IMR-90 (cell line): ENCODE measurements around the gene OSBPL2. TPM values are rescaled to one million over a fixed set of nuclear protein-coding genes. Genes with fewer than 3 reads are reported as not detected.

Experiments used
- ATAC-seq: fragments of 200-7000 bp; cut with Tn5 transposase; 2 replicates; pipeline ENCODE4 v1.9.1; 2020; ENCODE audit warnings: low read depth, mild to moderate bottlenecking, moderate library complexity
- BruUV-seq: library from RNA; stranded (reverse); fragments of 400-500 nt; replicated peaks from 2 replicates; lab custom pipeline; 2021; lab: Mats Ljungman, UMichigan
- CTCF ChIA-PET: fragments of 300-600 bp; formaldehyde crosslinking; extraction: SDS; loops from one replicate; lab custom pipeline; 2021; ENCODE audit warnings: antibody characterized with exemption; lab: Yijun Ruan, JAX
- POLR2A ChIA-PET: fragments of 300-600 bp; sonication (Branson Sonifier 250); formaldehyde crosslinking; loops from one replicate; lab custom pipeline; 2022; ENCODE audit warnings: antibody characterized with exemption; ENCODE audit not compliant: unreplicated experiment; lab: Charles Lee
- DNase-seq: peaks from one replicate; pipeline ENCODE4 v3.0.0; 2013
- H2AFZ ChIP-seq: replicated peaks from 2 replicates; pipeline ENCODE3; 2013; ENCODE audit warnings: low read length, mild to moderate bottlenecking; ENCODE audit not compliant: poor library complexity
- H2AK5ac ChIP-seq: 2 replicates; pipeline ENCODE4 v1.6.1; 2013; ENCODE audit warnings: low read depth, low read length, inconsistent platforms
- H2AK9ac ChIP-seq: replicated peaks from 2 replicates; pipeline ENCODE3; 2013; ENCODE audit warnings: mild to moderate bottlenecking, low read depth, low read length, moderate library complexity; ENCODE audit not compliant: poor library complexity
- H2BK120ac ChIP-seq: 2 replicates; pipeline ENCODE4 v1.6.1; 2013; ENCODE audit warnings: low read depth, low read length, inconsistent platforms
- H2BK15ac ChIP-seq: 3 replicates; pipeline ENCODE4 v1.6.1; 2013; ENCODE audit warnings: low read depth, low read length, inconsistent platforms
- H2BK20ac ChIP-seq: 2 replicates; pipeline ENCODE4 v1.6.1; 2013; ENCODE audit warnings: low read depth, mild to moderate bottlenecking, inconsistent platforms, low read length, moderate library complexity
- H2BK5ac ChIP-seq: 2 replicates; pipeline ENCODE4 v1.6.1; 2013; ENCODE audit warnings: mild to moderate bottlenecking, low read depth, low read length, inconsistent platforms; ENCODE audit not compliant: poor library complexity, severe bottlenecking
- H3K14ac ChIP-seq: replicated peaks from 2 replicates; pipeline ENCODE4 v1.6.1; 2013; ENCODE audit warnings: low read depth, low read length, inconsistent platforms
- H3K18ac ChIP-seq: 2 replicates; pipeline ENCODE4 v1.6.1; 2013; ENCODE audit warnings: low read depth, low read length, control low read depth
- H3K23ac ChIP-seq: 2 replicates; pipeline ENCODE4 v1.6.1; 2013; ENCODE audit warnings: low read depth, low read length, inconsistent platforms
- H3K27ac ChIP-seq: 2 replicates; pipeline ENCODE4 v1.5.1; 2013; ENCODE audit warnings: mild to moderate bottlenecking, control low read depth, low read length; ENCODE audit not compliant: insufficient read depth
- H3K27me3 ChIP-seq: 2 replicates; pipeline ENCODE4 v1.6.1; 2013; ENCODE audit warnings: low read length; ENCODE audit not compliant: control insufficient read depth, insufficient read depth
- H3K36me3 ChIP-seq: 2 replicates; pipeline ENCODE4 v1.6.1; 2013; ENCODE audit warnings: low read length, mixed read lengths; ENCODE audit not compliant: control insufficient read depth, insufficient read depth
- H3K4ac ChIP-seq: 2 replicates; pipeline ENCODE4 v1.6.1; 2013; ENCODE audit warnings: low read depth, low read length, inconsistent platforms
- H3K4me1 ChIP-seq: 2 replicates; pipeline ENCODE4 v1.6.1; 2013; ENCODE audit warnings: low read length, mixed read lengths; ENCODE audit not compliant: control insufficient read depth, insufficient read depth
- H3K4me2 ChIP-seq: 2 replicates; pipeline ENCODE4 v1.6.1; 2013; ENCODE audit warnings: low read depth, mild to moderate bottlenecking, control low read depth, low read length, moderate library complexity
- H3K4me3 ChIP-seq: 2 replicates; pipeline ENCODE4 v1.5.1; 2013; ENCODE audit warnings: low read depth, mild to moderate bottlenecking, control low read depth, low read length, moderate library complexity; ENCODE audit not compliant: insufficient read depth
- H3K56ac ChIP-seq: 2 replicates; pipeline ENCODE4 v1.6.1; 2013; ENCODE audit warnings: low read length, inconsistent platforms; ENCODE audit not compliant: insufficient read depth; ENCODE audit errors: extremely low read depth
- H3K79me1 ChIP-seq, 2 experiments: 2 replicates each; pipeline ENCODE4 v1.6.1; 2013; ENCODE audit warnings: low read length in 2 of 2, inconsistent platforms in 1 of 2, low read depth in 1 of 2
- H3K9ac ChIP-seq: 2 replicates; pipeline ENCODE4 v1.6.1; 2013; ENCODE audit warnings: low read depth, low read length, control low read depth
- H3K9me1 ChIP-seq: 2 replicates; pipeline ENCODE4 v1.6.1; 2013; ENCODE audit warnings: low read length, inconsistent platforms; ENCODE audit not compliant: insufficient read depth
- H3K9me3 ChIP-seq: 2 replicates; pipeline ENCODE4 v1.6.1; 2013; ENCODE audit warnings: low read length; ENCODE audit not compliant: control insufficient read depth, insufficient read depth
- H4K20me1 ChIP-seq: 2 replicates; pipeline ENCODE4 v1.6.1; 2013; ENCODE audit warnings: low read length, inconsistent platforms; ENCODE audit not compliant: insufficient read depth
- H4K5ac ChIP-seq: 2 replicates; pipeline ENCODE4 v1.6.1; 2013; ENCODE audit warnings: mild to moderate bottlenecking, low read depth, low read length, control low read depth
- H4K8ac ChIP-seq, 2 experiments: 2 replicates each; pipeline ENCODE4 v1.6.1; 2013; ENCODE audit warnings: low read depth in 2 of 2, low read length in 2 of 2, control low read depth in 1 of 2, inconsistent platforms in 1 of 2
- H4K91ac ChIP-seq: 2 replicates; pipeline ENCODE4 v1.6.1; 2013; ENCODE audit warnings: low read depth, low read length, inconsistent platforms; ENCODE audit not compliant: insufficient read depth
- CEBPB ChIP-seq: IDR thresholded peaks from 2 replicates; pipeline ENCODE4 v1.6.1; 2012; ENCODE audit warnings: low read depth, low read length, improper control_type of control experiment
- CTCF ChIP-seq: conservative IDR thresholded peaks from 2 replicates; pipeline ENCODE4 v1.5.1; 2012; ENCODE audit warnings: mild to moderate bottlenecking, low read depth, low read length, improper control_type of control experiment
- ELK1 ChIP-seq: fragments of 150-350 bp; IDR thresholded peaks from 2 replicates; pipeline ENCODE4 v1.6.1; 2016; ENCODE audit warnings: low read depth, mild to moderate bottlenecking, low read length, moderate library complexity, borderline replicate concordance
- MAZ ChIP-seq: IDR thresholded peaks from 2 replicates; pipeline ENCODE4 v1.6.1; 2012; ENCODE audit warnings: low read depth, mild to moderate bottlenecking, low read length, improper control_type of control experiment, moderate library complexity, borderline replicate concordance
- MXI1 ChIP-seq: IDR thresholded peaks from 2 replicates; pipeline ENCODE4 v1.6.1; 2012; ENCODE audit warnings: low read depth, mild to moderate bottlenecking, low read length, moderate library complexity, borderline replicate concordance
- POLR2A ChIP-seq: IDR thresholded peaks from 2 replicates; pipeline ENCODE4 v1.6.1; 2012; ENCODE audit warnings: mild to moderate bottlenecking, low read depth, low read length
- RFX5 ChIP-seq: IDR thresholded peaks from 2 replicates; pipeline ENCODE4 v1.8.0; 2012; ENCODE audit warnings: low read depth, mild to moderate bottlenecking, low read length, moderate library complexity
- USF2 ChIP-seq: fragments of 150-350 bp; IDR thresholded peaks from 2 replicates; pipeline ENCODE4 v1.6.1; 2017; ENCODE audit warnings: mild to moderate bottlenecking, antibody characterized with exemption, low read length, low read depth
- WGBS, 2 experiments: methylation state at CpG; one replicate each; pipeline versions ENCODE4 v1.1.5 to v1.1.7; 2013; ENCODE audit warnings: missing lambda C conversion rate in 2 of 2; ENCODE audit not compliant: insufficient read length in 1 of 2; ENCODE audit errors: extremely low coverage in 2 of 2; 5-methylcytosine and 5-hydroxymethylcytosine counted together
- dilution Hi-C: fragments of 300-500 bp; cut with HindIII; formaldehyde crosslinking; loops from one replicate; pipeline ENCODE4 v1.14.3; 2018; ENCODE audit warnings: low sequenced_read_pairs; ENCODE audit not compliant: unreplicated experiment
- in situ Hi-C: fragments of 300-500 bp; cut with MboI; formaldehyde crosslinking; loops from 3 replicates; pipeline ENCODE4 v1.14.3; 2019; ENCODE audit warnings: low sequenced_read_pairs, inconsistent platforms, mixed read lengths
- intact Hi-C: fragments of 100-400 bp; cut with micrococcal nuclease; formaldehyde crosslinking; loops from 2 replicates; pipeline ENCODE4 v1.10.0; 2022
- polyA plus RNA-seq, 3 experiments: library from polyadenylated mRNA; depleted of rRNA; stranded (reverse); fragments of >200 nt; gene quantifications; 2 replicates each; pipeline ENCODE4 v1.2.3, GENCODE V29; 2012; ENCODE audit warnings: low replicate concordance in 1 of 3
- total RNA-seq: library from RNA; depleted of rRNA; stranded (reverse); fragments of >200 nt; gene quantifications from 2 replicates; pipeline ENCODE4 v1.2.3, GENCODE V29; 2012

Gene OSBPL2
- total and polyA plus RNA-seq, 2 of the 4 experiments (the other 2 are of a cell fraction): 19.3 to 27.6 TPM

- Histone ChIP-seq H3K9ac (no peak overlapping the region), H3K4me3 (no peak overlapping the region), H4K91ac (no peak overlapping the region), H2AFZ (no peak overlapping the region), H3K23ac (no peak overlapping the region), H3K36me3 (peaks cover 28% of the 10 kb centered on the region; the same call in 1 of the 2 replicates), H3K18ac (no peak overlapping the region), H3K27ac (no peak overlapping the region), H2BK5ac (no peak overlapping the region), H4K20me1 (no peaks in the 10 kb centered on the region; the same call in 1 of the 2 replicates), H3K56ac (no peak overlapping the region), H4K5ac (no peak overlapping the region), H3K14ac (no peak overlapping the region), H4K8ac (no peak overlapping the region), H2BK20ac (no peak overlapping the region), H3K79me1 (no peaks in the 10 kb centered on the region), H3K9me3 (no peaks in the 10 kb centered on the region), H2BK15ac (no peak overlapping the region), H3K4me2 (no peak overlapping the region), H2AK5ac (no peak overlapping the region), H3K4me1 (no peaks in the 10 kb centered on the region), H2AK9ac (no peak overlapping the region), H3K9me1 (no peaks in the 10 kb centered on the region), H3K27me3 (no peaks in the 10 kb centered on the region), H3K4ac (no peak overlapping the region), H2BK120ac (no peak overlapping the region)
- ChIA-PET POLR2A (no interaction called here), CTCF (no interaction called here)
- dilution Hi-C loops: no loop called here
- TF ChIP-seq RFX5 (no peak), USF2 (no peak), ELK1 (no peak), POLR2A (no peak), MAZ (no peak), CTCF (no peak), MXI1 (no peak), CEBPB (no peak)
- BruUV-seq: no TSS peak
- DNase-seq (no peak), ATAC-seq (no peak)
- in situ Hi-C loops: no loop called here
- intact Hi-C loops: no loop called here
- WGBS, 2 experiments: 100% methylated on average over 1 of the region's 6 CpGs; no CpG with 5 or more reads in 1 of the 2 experiments
Measured at GRCh38 chr20:62335532-62335931, 97.2 kb downstream of the OSBPL2 start.
